Caco-2 (cell line): ENCODE results near the gene PKNOX1. TPM values are rescaled to one million over a fixed set of nuclear protein-coding genes. Genes with fewer than 3 reads are reported as not detected.

ENCODE experiments used
- BruUV-seq: library from RNA; stranded (reverse); fragments of 400-500 nt; replicated peaks from 2 replicates; lab custom pipeline; 2021; lab: Mats Ljungman, UMichigan
- CTCF ChIA-PET: fragments of 300-600 bp; sonication (Branson Sonifier 250); formaldehyde crosslinking; loops from one replicate; lab custom pipeline; 2022; ENCODE audit warnings: antibody characterized with exemption; lab: Charles Lee
- POLR2A ChIA-PET: fragments of 300-600 bp; sonication (Branson Sonifier 250); formaldehyde crosslinking; loops from one replicate; lab custom pipeline; 2022; ENCODE audit warnings: antibody characterized with exemption; lab: Charles Lee
- DNase-seq, 2 experiments: peaks; one replicate each; pipeline versions ENCODE4 v3.0.0 to v3.0.0-alpha.2; 2020 to 2022
- H3K27me3 ChIP-seq: replicated peaks from 2 replicates; pipeline ENCODE4 v1.6.0; 2011; ENCODE audit warnings: low read length; ENCODE audit not compliant: control insufficient read depth, insufficient read depth
- H3K36me3 ChIP-seq: 2 replicates; pipeline ENCODE4 v1.5.1; 2011; ENCODE audit warnings: low read length; ENCODE audit not compliant: control insufficient read depth, insufficient read depth
- H3K4me1 ChIP-seq: fragments of 250-450 bp; sonication (Bioruptor Pico); 2 replicates; pipeline ENCODE4 v1.5.1; 2020; ENCODE audit warnings: mild to moderate bottlenecking
- H3K4me3 ChIP-seq: 2 replicates; pipeline ENCODE4 v1.5.1; 2011; ENCODE audit warnings: low read depth, mild to moderate bottlenecking, control low read depth, low read length
- H3K9me3 ChIP-seq: fragments of 250-450 bp; sonication (Bioruptor Pico); 2 replicates; pipeline ENCODE4 v1.5.1; 2020; ENCODE audit warnings: mild to moderate bottlenecking, moderate library complexity
- H3K27ac Mint-ChIP-seq: one replicate; pipeline ENCODE4 v1.8.0; 2022; ENCODE audit warnings: mixed read lengths; ENCODE audit not compliant: unreplicated experiment
- H3K27me3 Mint-ChIP-seq: one replicate; pipeline ENCODE4 v1.8.0; 2022; ENCODE audit warnings: mixed read lengths; ENCODE audit not compliant: insufficient read depth, unreplicated experiment
- H3K36me3 Mint-ChIP-seq: one replicate; pipeline ENCODE4 v1.8.0; 2022; ENCODE audit warnings: mild to moderate bottlenecking, mixed read lengths; ENCODE audit not compliant: insufficient read depth, unreplicated experiment
- H3K4me1 Mint-ChIP-seq: one replicate; pipeline ENCODE4 v1.8.0; 2022; ENCODE audit warnings: low read depth, mixed read lengths; ENCODE audit not compliant: unreplicated experiment
- H3K4me3 Mint-ChIP-seq: one replicate; pipeline ENCODE4 v1.8.0; 2022; ENCODE audit warnings: mild to moderate bottlenecking, moderate library complexity, mixed read lengths; ENCODE audit not compliant: unreplicated experiment
- H3K9me3 Mint-ChIP-seq: one replicate; pipeline ENCODE4 v1.8.0; 2022; ENCODE audit warnings: mixed read lengths; ENCODE audit not compliant: unreplicated experiment
- CTCF ChIP-seq, 2 experiments: fragments of 200-600 bp in 1 of 2; IDR thresholded peaks; 1 replicate in 1 of 2; 2 replicates in 1 of 2; pipeline versions ENCODE4 v1.5.1 to v1.8.0; 2011 to 2022; ENCODE audit warnings: antibody characterized with exemption in 1 of 2, control low read depth in 1 of 2, inconsistent platforms in 1 of 2, low read depth in 1 of 2, low read length in 1 of 2, mild to moderate bottlenecking in 1 of 2, moderate library complexity in 1 of 2; ENCODE audit not compliant: insufficient read depth in 1 of 2, severe bottlenecking in 1 of 2, unreplicated experiment in 1 of 2
- intact Hi-C: fragments of 100-400 bp; cut with micrococcal nuclease; formaldehyde crosslinking; loops from one replicate; pipeline ENCODE4 v1.10.0; 2022; ENCODE audit not compliant: unreplicated experiment
- total RNA-seq: library from RNA; stranded (reverse); gene quantifications from 2 replicates; pipeline ENCODE4 v1.2.3, GENCODE V29; 2022

Gene PKNOX1
- total RNA-seq, 1 experiment from 2014 or later: 10.7 TPM

GRCh38 chr21:42974832-42975820 lies 764 bp downstream of the PKNOX1 start:
- H3K4me3 ChIP-seq: peak overlapping the region; percentile 63
- H3K4me3 Mint-ChIP-seq: peak overlapping the region; percentile 80
- POLR2A ChIA-PET: interaction anchor here (1.1 to 1.3 kb wide), 2 partner anchors 19 to 44 kb away, joined by 5 to 24 read pairs; no protein-coding TSS in a partner anchor
- H3K36me3 Mint-ChIP-seq: peaks cover 55% of the 10 kb centered on the region
- BruUV-seq: no TSS peak
- peak overlapping the region; percentile 88 for H3K27ac Mint-ChIP-seq
- intact Hi-C loops: loop anchor here (1.0 to 2.0 kb wide), 3 partner anchors 20 to 50 kb away; partner anchors contain the start of gene ERVH48-1
- DNase-seq: peak; percentile 54 to 63
- no peaks in the 10 kb centered on the region for H3K36me3 ChIP-seq
- CTCF ChIA-PET: interaction anchor here (0.7 kb wide), 1 partner anchor 19 kb away, joined by 3 read pairs; no protein-coding TSS in a partner anchor
- TF ChIP-seq CTCF (IDR thresholded peaks at IDR 0.05; ENCODE audit: insufficient read depth in 1 of 2, low read depth in 1 of 2, low read length in 1 of 2, severe bottlenecking in 1 of 2, unreplicated experiment in 1 of 2): no peak
- H3K27me3 ChIP-seq: no peaks in the 10 kb centered on the region
- no peaks in the 10 kb centered on the region for H3K9me3 Mint-ChIP-seq
- peaks cover 44% of the 10 kb centered on the region for H3K4me1 ChIP-seq
- no peaks in the 10 kb centered on the region for H3K9me3 ChIP-seq
- H3K27me3 Mint-ChIP-seq: no peaks in the 10 kb centered on the region
- peaks cover 15% of the 10 kb centered on the region for H3K4me1 Mint-ChIP-seq

GRCh38 chr21:42975886-42976608 lies 1.7 kb downstream of the PKNOX1 start:
- peaks cover 24% of the 10 kb centered on the region for H3K4me1 Mint-ChIP-seq
- CTCF ChIA-PET: no interaction called here

More at GRCh38 chr21:42975886-42976608, 1.7 kb downstream of the PKNOX1 start:
- H3K9me3 Mint-ChIP-seq: no peaks in the 10 kb centered on the region
- peaks cover 59% of the 10 kb centered on the region for H3K36me3 Mint-ChIP-seq
- Histone ChIP-seq H3K36me3 (no peaks in the 10 kb centered on the region), H3K9me3 (no peaks in the 10 kb centered on the region), H3K4me3 (peak overlapping the region; percentile 63), H3K4me1 (peaks cover 38% of the 10 kb centered on the region), H3K27me3 (no peaks in the 10 kb centered on the region)
- no peak for DNase-seq
- peak overlapping the region; percentile 88 for H3K27ac Mint-ChIP-seq
- POLR2A ChIA-PET: no interaction called here
- no peak for TF ChIP-seq CTCF (IDR thresholded peaks at IDR 0.05; ENCODE audit: insufficient read depth in 1 of 2, low read depth in 1 of 2, low read length in 1 of 2, severe bottlenecking in 1 of 2, unreplicated experiment in 1 of 2)
- intact Hi-C loops: loop anchor here (2.0 kb wide), 2 partner anchors 43 to 51 kb away; partner anchors contain the start of gene ERVH48-1
- H3K27me3 Mint-ChIP-seq: no peaks in the 10 kb centered on the region
- H3K4me3 Mint-ChIP-seq: peak overlapping the region; percentile 80
- TSS peak; percentile 28 for BruUV-seq
